ENCODE results near the gene XRCC6.
A peak's percentile ranks its signal among the peaks of the same experiment; 100 is the strongest.
"Not testable (repeated sequence)": the region's sequence is repeated elsewhere in the genome, so short reads cannot be mapped to it uniquely, and the experiment has no call there.

XRCC6 gene

GRCh38 chr22:41654322-41654721 lies 33.2 kb downstream of the XRCC6 start:
- no peak for DNase-seq

GRCh38 chr22:41656556-41656955 lies 35.5 kb downstream of the XRCC6 start:
- DNase-seq = peak; percentile 30

- no peak for DNase-seq
Observed at GRCh38 chr22:41657709-41658108, 36.6 kb downstream of the XRCC6 start.

- no peak for DNase-seq
Observed at GRCh38 chr22:41658869-41659268, 37.8 kb downstream of the XRCC6 start.

GRCh38 chr22:41659941-41660340 lies 38.8 kb downstream of the XRCC6 start:
- no peak for DNase-seq

GRCh38 chr22:41660416-41660815 lies 39.3 kb downstream of the XRCC6 start:
- no peak for DNase-seq

- DNase-seq = no peak
Observed at GRCh38 chr22:41661088-41661487, 40.0 kb downstream of the XRCC6 start.

GRCh38 chr22:41661713-41662112 lies 40.6 kb downstream of the XRCC6 start:
- no peak for DNase-seq

- DNase-seq = not testable (repeated sequence)
Observed at GRCh38 chr22:41663594-41663993, 42.5 kb downstream of the XRCC6 start.

GRCh38 chr22:41664490-41664889 lies 43.4 kb downstream of the XRCC6 start:
- DNase-seq = no peak

- DNase-seq = no peak
Observed at GRCh38 chr22:41664951-41665350, 43.9 kb downstream of the XRCC6 start.

- DNase-seq = no peak
Observed at GRCh38 chr22:41668971-41669911, 48.1 kb downstream of the XRCC6 start.

GRCh38 chr22:41672096-41672495 lies 51.0 kb downstream of the XRCC6 start:
- DNase-seq = not testable (repeated sequence)

- DNase-seq = no peak
Observed at GRCh38 chr22:41672780-41673509, 51.9 kb downstream of the XRCC6 start.

GRCh38 chr22:41674846-41675340 lies 53.8 kb downstream of the XRCC6 start:
- DNase-seq = no peak

GRCh38 chr22:41676134-41676533 lies 55.0 kb downstream of the XRCC6 start:
- no peak for DNase-seq

GRCh38 chr22:41681616-41682015 lies 60.5 kb downstream of the XRCC6 start:
- no peak for DNase-seq

GRCh38 chr22:41682033-41682807 lies 61.1 kb downstream of the XRCC6 start:
- peak; percentile 77 for DNase-seq

- no peak for DNase-seq
Observed at GRCh38 chr22:41683052-41683451, 62.0 kb downstream of the XRCC6 start.

- DNase-seq = no peak
Observed at GRCh38 chr22:41683616-41684015, 62.5 kb downstream of the XRCC6 start.

GRCh38 chr22:41684194-41684593 lies 63.1 kb downstream of the XRCC6 start:
- no peak for DNase-seq

GRCh38 chr22:41686890-41687289 lies 65.8 kb downstream of the XRCC6 start:
- not testable (repeated sequence) for DNase-seq

- no peak for DNase-seq
Observed at GRCh38 chr22:41687901-41688364, 66.8 kb downstream of the XRCC6 start.

Measured in NCI-H2171 treated with DMSO at 0.1 percent for 48 hours (cell line).